WI38 (cell line): ENCODE data around the gene C10orf71.

Source experiments
- H3K4me3 ChIP-seq: 2 replicates; pipeline ENCODE4 v1.5.1; 2011; ENCODE audit warnings: low read depth, mild to moderate bottlenecking, control low read depth, low read length
- CTCF ChIP-seq: IDR thresholded peaks from 2 replicates; pipeline ENCODE4 v1.5.1; 2012; ENCODE audit warnings: low read depth, mild to moderate bottlenecking, control low read depth, low read length

Gene C10orf71

DNA sequence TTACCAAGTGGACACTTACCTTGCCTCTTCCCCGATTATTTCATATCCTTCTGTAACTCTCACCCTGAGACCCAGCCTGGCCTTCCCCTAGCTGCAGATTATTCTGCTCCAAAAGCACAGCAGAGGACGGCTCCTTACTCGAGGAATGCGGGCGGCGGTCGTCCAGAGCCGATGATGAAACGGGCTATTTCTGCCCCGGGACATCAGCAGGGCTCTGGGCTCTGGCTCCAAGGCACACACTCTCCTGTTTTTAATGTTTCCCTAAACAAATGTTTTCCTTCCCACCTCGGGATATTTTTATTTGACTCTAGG is 343 bp upstream of the C10orf71 start:
- no peak for TF ChIP-seq CTCF
- H3K4me3 ChIP-seq = no peak overlapping the region

DNA sequence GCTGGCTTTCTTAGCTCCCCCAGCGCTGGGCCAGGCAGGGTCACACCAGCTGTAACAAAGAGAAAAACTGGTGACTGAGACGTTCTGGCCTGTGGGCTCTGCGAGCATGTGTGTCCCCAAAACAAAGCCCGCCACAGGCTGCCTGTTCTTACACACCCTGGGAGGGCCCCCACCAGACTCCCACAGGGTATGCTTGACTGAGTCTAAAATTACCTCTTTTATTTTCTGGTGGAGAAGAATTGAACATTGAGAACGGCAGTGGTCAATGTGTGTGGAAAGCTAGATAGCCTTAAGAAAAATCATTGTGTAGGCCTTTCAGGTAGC is 808 bp downstream of the C10orf71 start:
- no peak for TF ChIP-seq CTCF
- H3K4me3 ChIP-seq = no peak overlapping the region

- H3K4me3 ChIP-seq = no peak overlapping the region
- TF ChIP-seq CTCF = no peak
These were observed 1.4 kb downstream of the C10orf71 start for GRCh38 chr10:49300140-49300974.

GRCh38 chr10:49301302-49301701 is 2.3 kb downstream of the C10orf71 start:
- H3K4me3 ChIP-seq = no peak overlapping the region
- TF ChIP-seq CTCF = no peak

GRCh38 chr10:49302088-49302487 is 3.1 kb downstream of the C10orf71 start:
- H3K4me3 ChIP-seq = no peak overlapping the region

DNA sequence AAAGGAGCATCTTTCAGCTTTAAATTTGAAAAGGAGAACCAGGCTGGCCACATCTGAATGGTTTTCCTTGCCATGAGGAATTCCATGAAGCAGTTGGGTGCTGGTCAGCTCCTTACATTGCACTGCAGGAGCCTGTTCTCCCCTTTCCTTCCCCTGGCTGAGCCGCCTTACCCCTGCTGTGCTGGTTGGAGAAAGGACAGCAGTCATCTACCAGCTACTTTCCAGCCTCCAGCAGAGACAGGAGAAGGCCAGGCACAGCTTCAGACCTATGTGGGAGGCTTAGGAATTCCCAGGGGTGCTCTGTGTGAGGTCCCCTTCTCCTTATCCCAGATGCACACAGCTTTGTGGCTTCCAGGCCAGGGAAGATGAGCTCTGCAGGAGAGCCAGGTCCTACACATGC is 4.7 kb downstream of the C10orf71 start:
- TF ChIP-seq CTCF = no peak
- H3K4me3 ChIP-seq = no peak overlapping the region

More at GRCh38 chr10:49302088-49302487, 3.1 kb downstream of the C10orf71 start:
- no peak for TF ChIP-seq CTCF

GRCh38 chr10:49304137-49304536 is 5.2 kb downstream of the C10orf71 start:
- no peak for TF ChIP-seq CTCF
- no peak overlapping the region for H3K4me3 ChIP-seq
